Endometrial microvascular endothelial cells (primary cell): ENCODE results near the gene PTBP1. TPM values are rescaled to one million over a fixed set of nuclear protein-coding genes. Genes with fewer than 3 reads are reported as not detected.
"Not testable (repeated sequence)": the region's sequence is repeated elsewhere in the genome, so short reads cannot be mapped to it uniquely, and the experiment has no call there.

ENCODE experiments used
- in situ Hi-C: cut with HindIII; loops from 2 replicates; pipeline ENCODE4 v1.10.0; 2017; ENCODE audit warnings: low sequenced_read_pairs, low pct_unique_long_range_greater_than_20kb; ENCODE audit errors: inconsistent ontology term
- total RNA-seq: library from RNA; depleted of rRNA; stranded (reverse); fragments of >200 nt; gene quantifications from one replicate; pipeline ENCODE4 v1.2.3, GENCODE V29; 2015; ENCODE audit errors: inconsistent ontology term

PTBP1 gene
- total RNA-seq, 1 donor from 2014 or later: 307 TPM

DNA sequence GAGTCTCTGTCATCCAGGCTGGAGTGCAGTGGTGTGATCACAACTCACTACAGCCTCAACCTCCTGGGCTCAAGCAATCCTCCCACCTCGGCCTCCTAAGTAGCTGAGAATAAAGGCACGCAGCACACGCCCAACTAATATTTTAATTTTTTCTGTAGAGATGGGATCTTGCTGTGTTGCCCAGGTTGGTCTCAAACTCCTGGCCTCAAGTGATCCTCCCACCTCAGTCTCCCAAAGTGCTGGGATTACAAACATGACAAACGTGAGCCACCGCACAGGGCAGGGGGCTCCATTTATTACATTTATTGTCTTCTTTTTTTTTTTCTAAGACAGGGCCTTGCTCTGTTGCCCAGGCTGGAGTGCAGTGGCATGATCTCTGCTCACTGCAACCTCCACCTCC is 23.0 kb downstream of the PTBP1 start:
- in situ Hi-C loops: not testable (repeated sequence)

DNA sequence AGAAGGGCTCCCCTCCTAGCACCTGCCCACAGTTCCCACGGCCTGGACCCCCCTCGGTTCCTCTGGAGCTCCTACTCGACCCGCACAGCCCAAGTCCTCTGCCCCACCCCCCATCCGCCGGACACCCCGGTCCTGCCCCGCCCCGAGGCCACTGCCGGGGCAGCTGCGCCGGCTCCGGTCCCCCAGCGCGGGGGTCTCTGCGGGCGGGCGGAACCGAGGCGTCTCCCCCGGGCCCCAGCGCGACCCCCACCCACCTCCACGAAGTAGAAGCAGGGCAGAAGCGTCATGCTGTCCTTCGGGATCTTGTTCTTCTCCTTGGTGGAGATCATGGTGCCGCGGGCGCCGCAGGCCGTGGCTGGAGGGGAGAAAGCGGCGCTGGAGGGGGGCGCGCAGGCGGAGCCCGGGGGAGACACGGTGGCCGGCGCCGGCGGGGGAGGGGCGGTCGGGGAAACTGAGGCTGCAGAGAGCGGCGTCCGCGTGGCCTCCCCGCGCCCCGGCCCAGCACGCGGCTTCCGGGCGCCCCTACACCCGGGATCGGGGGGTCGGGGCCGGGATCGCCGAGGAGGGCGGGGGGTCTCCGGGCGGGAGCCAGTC is 24.1 kb downstream of the PTBP1 start:
- in situ Hi-C loops: no loop called here

DNA sequence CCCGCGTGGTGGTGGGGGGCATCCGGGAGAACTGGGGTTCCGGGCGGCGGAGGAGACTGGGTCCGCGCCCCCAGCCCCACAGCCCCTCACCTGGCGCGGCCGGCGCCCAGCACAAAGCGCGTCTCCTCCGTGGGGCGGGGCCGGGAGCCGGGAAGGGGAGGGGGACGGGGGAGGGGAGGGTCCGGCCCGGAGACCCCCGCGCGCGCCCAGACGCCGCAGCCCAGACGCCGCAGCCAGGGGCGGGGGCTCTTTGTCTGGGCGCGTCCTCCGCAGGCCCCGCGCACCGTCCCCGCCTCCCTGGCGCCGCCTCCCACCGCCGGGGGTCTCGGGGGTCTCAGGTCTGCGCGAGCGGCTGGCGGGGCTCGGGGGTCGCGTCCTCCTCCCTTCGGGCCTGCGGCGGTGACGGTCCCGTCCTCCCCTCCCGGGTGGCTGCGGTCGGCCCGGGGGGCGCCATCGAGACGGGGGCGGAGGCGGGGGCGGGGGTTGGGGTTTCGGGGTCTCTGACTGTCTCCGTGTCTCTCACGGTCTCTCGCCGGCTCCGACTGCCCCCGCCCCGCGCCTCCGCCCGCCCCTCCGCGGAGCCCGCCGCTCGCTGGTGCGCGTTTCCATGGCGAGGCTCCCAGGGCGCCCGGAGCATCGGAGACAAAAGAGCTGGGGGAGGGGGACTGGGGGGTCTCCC is 24.7 kb downstream of the PTBP1 start, which contains the start of gene PLPPR3:
Gene PLPPR3 (minus strand): TSS at position 131 of the 679 bp plus-strand sequence. CDS start 396 bp downstream, outside the sequence.
- in situ Hi-C loops: no loop called here

DNA sequence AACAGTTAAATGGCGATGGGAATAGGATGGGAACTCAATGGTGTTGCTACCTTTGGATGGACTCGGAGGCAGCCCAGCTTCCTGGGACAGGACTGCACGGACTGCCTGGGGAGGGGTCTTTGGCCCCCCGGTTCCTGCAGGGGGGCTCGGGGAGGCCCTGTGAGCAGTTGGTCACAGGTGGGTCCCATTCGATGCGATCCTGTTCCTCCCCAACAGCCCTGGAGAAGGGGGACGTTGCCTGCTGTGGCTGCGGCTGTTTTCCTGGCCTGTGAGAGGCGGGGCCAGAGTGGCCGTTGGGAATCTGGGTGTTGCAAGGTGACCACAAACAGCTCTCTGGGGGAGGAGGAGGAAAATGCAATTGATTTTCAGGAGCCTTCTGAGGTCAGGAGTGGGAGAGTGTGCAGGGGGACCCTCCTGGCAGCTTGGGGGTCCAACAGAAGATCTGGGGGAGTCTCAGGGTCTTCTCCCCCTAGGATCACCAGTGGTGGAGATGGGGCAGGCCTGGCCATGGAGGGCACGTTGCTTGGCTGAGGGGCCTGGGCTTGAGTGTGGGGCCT is 26.4 kb downstream of the PTBP1 start:
- in situ Hi-C loops: no loop called here

DNA sequence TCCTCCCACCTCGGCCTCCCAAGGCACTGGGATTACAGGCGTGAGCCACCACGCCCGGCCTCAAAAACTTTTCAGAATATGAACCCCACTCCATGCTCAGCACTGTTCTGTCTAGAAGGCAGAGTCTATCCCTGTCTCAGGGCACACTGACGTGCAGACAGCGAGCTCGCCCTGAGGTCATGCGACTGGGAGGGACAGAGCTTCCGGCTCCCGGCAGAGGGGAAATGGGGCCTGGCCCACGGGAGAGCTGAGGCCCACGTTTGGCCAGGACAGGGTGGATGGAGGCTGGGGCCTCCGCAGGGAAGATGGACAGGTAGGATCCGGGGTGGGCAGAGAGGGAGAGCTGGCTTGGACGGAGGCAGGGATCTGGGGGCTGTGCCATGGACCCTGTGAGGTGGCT is 27.6 kb downstream of the PTBP1 start:
- in situ Hi-C loops: no loop called here

DNA sequence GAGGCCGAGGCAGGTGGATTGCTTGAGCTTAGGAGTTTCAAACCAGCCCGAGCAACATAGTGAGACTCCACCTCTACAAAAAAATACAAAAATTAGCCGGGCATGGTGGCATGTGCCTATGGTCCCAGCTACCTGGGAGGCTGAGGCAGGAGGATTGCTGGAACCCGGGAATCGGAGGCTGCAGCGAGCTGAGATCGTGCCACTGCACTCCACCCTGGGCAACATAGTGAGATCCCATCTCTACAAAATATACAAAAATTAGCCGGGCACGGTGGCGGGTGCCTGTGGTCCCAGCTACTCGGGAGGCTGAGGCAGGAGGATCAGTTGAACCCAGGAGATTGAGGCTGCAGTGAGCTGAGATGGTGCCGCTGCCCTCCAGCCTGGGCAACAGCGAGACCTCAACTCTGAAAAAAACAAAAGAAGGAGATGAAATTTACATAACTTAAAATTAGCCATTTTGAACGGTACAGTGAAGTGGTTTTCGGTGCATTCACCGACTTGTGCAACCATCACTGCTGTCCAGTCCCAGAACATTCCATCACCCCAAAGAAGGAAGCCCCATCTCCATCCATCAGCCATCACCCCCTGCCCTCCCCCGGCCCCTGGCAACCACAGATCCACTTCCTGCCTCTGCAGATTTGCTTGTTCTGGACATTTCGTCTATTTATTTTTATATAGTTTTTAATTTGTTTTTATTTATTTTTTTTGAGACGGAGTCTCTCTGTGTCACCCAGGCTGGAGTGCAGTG is 28.8 kb downstream of the PTBP1 start:
- in situ Hi-C loops: no loop called here

DNA sequence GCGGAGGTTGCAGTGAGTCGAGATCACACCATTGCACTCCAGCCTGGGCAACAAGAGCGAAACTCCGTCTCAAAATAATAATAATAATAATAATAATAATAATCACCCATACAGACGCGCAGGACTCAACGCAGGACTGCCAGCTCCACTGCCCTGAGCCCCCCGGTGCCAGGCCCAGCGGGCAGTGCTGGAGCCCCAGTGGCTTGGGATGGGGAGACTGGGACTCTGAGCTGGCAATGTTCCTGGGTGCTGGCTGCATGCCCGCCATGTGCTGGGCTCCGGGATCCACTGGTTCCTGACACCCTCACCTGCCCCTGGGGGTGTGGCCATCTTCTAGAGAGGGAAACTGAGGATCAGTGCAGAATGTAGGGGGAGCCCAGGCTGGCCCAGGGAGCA is 30.1 kb downstream of the PTBP1 start:
- in situ Hi-C loops: no loop called here

DNA sequence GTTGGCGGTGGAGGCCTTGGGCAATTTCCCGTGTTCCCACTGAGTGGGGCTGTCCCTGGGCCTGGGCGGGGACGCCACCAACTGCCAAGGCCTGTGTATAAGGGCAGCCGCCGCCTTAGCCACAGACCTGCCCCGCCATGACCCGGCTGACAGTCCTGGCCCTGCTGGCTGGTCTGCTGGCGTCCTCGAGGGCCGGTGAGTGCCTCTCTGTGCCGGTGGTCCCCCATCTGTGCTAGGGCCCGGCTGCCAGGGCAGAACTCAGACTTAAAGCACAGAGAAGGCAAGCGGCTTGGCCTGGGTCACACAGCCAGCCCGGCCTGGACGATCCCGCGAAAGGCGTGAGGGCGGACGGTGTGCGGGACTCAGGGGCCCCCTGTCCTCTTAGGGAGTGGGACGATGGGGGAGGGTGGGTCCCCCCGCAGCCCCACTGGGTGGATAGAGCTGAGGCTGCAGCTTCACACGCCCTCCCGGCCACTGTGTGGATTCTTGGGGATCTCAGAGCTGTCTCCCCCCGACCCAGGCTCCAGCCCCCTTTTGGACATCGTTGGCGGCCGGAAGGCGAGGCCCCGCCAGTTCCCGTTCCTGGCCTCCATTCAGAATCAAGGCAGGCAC is 30.6 kb downstream of the PTBP1 start, which contains the start of gene AZU1:
Gene AZU1 (plus strand): TSS at position 128 of the 612 bp plus-strand sequence. CDS start 10 bp downstream, at position 138.
- in situ Hi-C loops: no loop called here

DNA sequence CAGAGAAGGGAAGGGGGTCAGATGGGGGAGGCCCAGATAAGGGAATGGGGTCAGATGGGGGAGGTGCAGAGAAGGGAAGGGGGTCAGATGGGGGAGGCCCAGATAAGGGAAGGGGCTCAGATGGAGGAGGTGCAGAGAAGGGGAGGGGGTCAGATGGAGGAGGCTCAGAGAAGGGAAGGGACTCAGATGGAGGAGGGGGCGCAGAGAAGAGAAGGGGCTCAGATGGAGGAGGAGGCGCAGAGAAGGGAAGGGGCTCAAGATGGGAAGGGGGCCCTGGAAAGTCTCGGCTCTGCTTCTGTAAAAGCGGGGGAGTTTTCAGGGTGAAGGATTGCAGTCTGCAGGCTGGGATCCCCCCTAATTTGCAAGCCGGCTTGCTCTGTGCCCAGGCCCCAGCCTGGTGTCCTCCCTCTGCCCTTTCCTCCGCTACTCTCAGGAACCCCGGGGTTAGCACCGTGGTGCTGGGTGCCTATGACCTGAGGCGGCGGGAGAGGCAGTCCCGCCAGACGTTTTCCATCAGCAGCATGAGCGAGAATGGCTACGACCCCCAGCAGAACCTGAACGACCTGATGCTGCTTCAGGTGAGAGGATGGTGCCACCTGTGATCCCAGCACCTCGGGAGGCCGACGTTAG is 32.0 kb downstream of the PTBP1 start:
- in situ Hi-C loops: no loop called here

DNA sequence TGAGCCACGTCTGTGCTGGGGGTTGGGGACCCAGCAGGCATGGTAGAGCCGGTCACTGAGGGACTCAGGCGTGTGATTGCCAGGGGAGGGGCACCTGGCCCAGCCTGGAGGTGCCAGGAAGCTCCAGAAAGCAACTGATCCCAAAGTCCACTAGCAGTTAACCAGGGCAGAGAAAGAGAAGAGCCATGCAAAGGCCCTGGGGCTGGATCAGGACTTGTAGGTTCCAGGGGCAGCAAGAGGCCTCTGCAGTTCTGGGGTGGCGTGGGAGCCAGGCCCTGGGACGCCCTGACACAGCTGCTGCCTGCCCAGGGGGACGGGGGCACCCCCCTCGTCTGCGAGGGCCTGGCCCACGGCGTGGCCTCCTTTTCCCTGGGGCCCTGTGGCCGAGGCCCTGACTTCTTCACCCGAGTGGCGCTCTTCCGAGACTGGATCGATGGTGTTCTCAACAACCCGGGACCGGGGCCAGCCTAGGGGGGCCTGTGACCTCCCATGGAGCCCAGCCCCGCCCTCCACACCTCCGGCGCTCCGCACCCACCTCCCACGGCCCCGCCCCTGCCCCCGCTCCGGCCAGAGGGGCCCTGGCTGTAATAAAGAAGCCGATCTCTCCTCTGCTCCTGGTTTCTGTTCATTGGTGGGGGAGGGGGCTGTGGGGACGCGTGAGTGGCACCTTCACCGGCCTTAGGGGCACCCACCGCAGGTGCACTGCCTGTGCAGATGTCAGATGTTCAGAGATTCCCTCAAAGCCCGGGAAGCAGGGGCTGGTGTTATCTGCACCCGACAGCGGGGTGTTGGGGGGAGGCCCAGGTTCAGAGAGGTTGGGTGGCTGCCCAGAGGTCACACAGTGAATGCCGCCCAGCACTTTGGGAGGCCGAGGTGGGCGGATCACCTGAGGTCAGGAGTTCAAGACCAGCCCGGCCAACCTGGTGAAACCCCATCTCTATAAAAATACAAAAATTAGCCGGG is 34.4 kb downstream of the PTBP1 start:
- in situ Hi-C loops: no loop called here

DNA sequence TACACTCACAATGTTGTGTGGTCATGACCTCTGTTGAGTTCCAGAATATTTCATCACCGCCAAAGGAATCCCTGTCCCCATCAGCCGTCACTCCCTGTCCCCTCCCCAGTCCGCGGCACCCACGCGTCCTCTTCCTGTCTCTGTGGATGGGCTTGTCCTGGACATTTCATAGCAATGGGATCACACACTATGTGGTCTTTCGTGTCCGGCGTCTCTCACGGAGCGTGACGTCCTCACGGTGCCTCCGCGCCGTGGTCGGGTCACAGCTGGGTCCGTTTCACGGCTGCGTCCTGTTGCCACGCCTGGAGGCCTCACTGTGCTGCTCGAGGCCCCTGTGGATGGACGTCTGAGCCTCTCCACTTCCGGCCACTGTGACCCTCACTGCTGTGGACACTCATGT is 37.0 kb downstream of the PTBP1 start:
- in situ Hi-C loops: no loop called here

DNA sequence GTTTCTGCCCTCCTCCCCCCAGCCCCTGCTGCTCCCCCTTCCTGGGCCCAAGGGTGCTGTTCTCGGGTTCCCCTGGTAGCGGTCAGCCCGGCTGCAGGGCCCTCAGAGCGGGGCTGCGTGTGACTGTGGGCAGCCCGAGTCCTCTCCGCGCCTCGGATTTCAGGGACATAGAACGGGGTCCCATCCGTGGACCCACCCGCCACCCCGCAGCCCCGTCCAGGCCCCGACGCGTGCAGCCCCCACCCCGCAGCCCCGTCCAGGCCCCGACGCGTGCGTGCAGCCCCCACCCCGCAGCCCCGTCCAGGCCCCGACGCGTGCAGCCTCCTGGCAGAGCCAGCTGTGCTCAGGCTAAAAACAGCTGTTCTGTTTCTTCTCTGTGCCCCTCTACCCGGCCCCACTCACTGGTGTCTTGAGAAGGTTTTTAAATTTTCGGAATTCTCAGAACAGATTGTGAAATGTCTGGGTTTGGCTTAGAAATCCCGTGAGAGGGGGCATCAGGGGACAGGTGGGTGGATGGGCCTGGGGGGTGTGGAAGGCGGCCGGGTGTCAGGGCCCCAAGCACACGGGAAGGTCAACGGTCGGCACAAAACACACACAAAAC is 38.1 kb downstream of the PTBP1 start:
- in situ Hi-C loops: no loop called here

DNA sequence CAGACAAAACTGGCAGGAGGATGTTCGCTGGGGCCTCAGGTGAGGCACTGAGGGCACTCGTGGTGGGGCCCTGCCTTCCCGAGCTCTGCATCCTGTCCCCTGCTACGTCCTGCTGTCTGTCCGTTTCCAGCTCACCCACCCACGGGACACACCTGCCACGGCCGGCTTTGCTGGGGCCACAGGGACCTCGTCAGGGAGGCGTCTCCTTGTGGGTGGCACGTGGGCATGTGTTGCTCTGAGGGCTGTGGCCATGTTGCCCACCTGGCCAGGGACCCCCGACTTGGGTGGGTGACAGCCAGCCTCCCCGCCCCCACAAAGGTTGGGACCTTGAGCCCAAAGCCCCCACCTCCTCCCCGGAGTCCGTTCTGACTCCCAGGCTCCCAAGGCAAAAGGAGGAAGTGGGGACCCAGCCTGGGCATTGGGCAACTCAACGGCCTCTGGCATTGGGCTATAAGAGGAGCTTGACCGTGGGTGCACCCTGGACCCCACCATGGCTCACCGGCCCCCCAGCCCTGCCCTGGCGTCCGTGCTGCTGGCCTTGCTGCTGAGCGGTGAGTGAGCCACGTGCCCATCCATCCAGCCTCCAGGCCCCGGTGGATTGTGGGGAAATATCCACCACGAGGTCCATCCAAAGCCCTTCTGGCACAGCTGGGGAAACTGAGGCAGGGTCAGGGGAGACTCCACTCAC is 43.4 kb downstream of the PTBP1 start, which contains the start of gene PRTN3:
Gene PRTN3 (plus strand): TSS at position 481 of the 688 bp plus-strand sequence. CDS start 10 bp downstream, at position 491.
- in situ Hi-C loops: no loop called here

DNA sequence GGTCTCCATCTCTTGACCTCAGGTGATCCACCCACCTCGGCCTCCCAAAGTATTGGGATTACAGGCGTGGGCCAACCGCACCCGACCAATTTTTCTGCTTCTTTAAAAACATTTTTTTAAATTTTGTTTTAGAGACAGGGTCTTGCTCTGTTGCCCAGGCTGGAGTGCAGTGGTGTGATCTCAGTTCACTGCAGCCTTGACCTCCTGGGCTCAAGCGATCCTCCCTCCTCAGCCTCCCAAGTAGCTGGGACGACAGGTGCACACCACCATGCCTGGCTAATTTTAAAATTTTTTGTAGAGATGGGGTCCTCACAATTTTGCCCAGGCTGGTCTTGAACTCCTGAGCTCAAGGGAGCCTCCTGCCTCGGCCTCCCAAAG is 45.5 kb downstream of the PTBP1 start:
- in situ Hi-C loops: not testable (repeated sequence)

DNA sequence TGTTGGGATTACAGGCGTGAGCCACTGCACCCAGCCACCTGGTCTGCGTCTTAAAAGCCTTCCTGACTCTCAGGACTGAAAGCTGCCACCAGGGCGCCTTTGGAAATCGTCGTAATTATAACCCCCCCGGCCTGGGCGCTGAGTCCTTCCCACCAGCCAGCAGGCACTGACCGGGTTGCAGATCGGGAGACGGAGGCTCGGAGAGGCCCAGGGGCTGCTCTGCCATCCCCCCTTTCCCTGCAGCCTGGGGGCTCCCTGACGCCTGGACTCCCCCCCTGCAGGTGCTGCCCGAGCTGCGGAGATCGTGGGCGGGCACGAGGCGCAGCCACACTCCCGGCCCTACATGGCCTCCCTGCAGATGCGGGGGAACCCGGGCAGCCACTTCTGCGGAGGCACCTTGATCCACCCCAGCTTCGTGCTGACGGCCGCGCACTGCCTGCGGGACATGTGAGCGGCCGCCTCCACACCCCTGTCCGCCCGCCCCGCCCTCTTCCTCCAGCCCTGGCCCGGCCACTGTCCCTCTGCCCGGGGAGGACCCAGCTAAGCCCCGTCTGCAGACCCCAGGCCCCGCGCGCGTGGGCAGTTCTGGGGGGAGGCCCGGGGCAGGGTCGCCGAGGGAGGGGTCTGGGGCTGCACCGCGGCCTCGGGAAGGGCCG is 46.1 kb downstream of the PTBP1 start:
- in situ Hi-C loops: no loop called here

DNA sequence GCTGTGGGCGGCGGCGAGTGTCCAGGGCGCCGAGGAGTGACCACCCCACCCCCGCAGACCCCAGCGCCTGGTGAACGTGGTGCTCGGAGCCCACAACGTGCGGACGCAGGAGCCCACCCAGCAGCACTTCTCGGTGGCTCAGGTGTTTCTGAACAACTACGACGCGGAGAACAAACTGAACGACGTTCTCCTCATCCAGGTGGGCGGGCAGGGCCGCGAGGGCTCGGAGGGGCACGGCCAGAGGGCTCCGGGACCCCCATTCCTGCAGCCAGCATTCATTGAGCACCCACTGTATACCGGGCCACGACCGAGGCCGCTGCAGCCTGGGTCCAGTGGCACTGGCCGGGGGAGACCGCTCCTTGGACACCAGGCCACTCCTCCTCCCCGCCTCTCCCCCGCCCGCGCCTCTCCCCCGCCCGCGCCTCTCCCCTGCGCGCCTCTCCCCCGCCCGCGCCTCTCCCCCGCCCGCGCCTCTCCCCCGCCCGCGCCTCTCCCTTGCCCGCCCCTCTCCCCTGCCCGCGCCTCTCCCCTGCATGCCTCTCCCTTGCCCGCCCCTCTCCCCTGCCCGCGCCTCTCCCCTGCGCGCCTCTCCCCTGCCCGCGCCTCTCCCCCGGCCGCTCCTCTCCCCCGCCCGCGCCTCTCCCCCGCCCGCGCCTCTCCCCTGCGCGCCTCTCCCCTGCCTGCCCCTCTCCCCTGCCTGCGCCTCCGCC is 46.7 kb downstream of the PTBP1 start:
- in situ Hi-C loops: no loop called here
